Measurements from ENCODE around the gene PFKFB3.

The PFKFB3 gene

DNA sequence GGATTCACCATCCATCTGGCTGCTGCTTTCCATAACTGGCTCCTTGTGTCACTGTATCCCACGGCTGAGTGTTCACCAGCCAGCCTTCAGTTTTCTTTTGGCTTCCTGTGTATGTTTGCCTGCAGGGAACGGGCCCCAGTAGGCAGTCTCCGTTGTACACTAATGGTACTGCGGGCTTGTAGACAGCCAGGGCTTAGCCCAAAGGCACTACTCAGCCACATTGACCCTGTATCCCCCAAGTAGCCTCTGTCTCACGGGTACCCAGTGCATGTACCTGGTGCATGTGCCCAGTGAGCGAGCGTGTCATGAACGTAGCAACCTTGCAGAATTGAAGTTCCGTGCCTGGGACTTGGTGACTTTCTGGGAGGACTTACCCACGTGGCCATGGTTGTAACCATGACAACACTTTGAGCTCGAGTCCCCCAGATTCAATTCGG lies 6.1 kb downstream of the PFKFB3 start:
- Histone ChIP-seq H3F3A (ENCODE audit: control insufficient read depth, insufficient read depth) (no peaks in the 10 kb centered on the region), H3K4me1 (ENCODE audit: control insufficient read depth, low read length) (peaks cover 19% of the 10 kb centered on the region), H4K20me1 (ENCODE audit: control insufficient read depth, insufficient read depth, low read depth, low read length) (peaks cover 36% of the 10 kb centered on the region), H3K9me2 (replicated peaks; ENCODE audit: control insufficient read depth, low read length) (no peaks in the 10 kb centered on the region), H3K4me2 (ENCODE audit: low read length) (no peak overlapping the region), H3K27me3 (ENCODE audit: control insufficient read depth, low read length) (no peaks in the 10 kb centered on the region), H3K9me3 (ENCODE audit: control insufficient read depth, insufficient read depth, low read length) (no peaks in the 10 kb centered on the region), H3K4me3 (ENCODE audit: low read length) (no peak overlapping the region), H3K27ac (ENCODE audit: low read depth, low read length) (no peak overlapping the region), H3K36me3 (ENCODE audit: control insufficient read depth, low read length) (peaks cover 57% of the 10 kb centered on the region), H3K79me2 (ENCODE audit: control insufficient read depth, low read length) (peaks cover 87% of the 10 kb centered on the region)
- no peak for TF ChIP-seq EZH2phosphoT487 (IDR thresholded peaks at IDR 0.05; ENCODE audit: borderline replicate concordance, low read length)
- TF ChIP-seq, protein P1, sequence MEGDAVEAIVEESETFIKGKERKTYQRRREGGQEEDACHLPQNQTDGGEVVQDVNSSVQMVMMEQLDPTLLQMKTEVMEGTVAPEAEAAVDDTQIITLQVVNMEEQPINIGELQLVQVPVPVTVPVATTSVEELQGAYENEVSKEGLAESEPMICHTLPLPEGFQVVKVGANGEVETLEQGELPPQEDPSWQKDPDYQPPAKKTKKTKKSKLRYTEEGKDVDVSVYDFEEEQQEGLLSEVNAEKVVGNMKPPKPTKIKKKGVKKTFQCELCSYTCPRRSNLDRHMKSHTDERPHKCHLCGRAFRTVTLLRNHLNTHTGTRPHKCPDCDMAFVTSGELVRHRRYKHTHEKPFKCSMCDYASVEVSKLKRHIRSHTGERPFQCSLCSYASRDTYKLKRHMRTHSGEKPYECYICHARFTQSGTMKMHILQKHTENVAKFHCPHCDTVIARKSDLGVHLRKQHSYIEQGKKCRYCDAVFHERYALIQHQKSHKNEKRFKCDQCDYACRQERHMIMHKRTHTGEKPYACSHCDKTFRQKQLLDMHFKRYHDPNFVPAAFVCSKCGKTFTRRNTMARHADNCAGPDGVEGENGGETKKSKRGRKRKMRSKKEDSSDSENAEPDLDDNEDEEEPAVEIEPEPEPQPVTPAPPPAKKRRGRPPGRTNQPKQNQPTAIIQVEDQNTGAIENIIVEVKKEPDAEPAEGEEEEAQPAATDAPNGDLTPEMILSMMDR (IDR thresholded peaks at IDR 0.05; ENCODE audit: low read depth, low read length, poor library complexity, severe bottlenecking) = no peak

- no peak overlapping the region for H3K27ac ChIP-seq (ENCODE audit: low read depth, low read length)
- no peaks in the 10 kb centered on the region for H3F3A ChIP-seq (ENCODE audit: control insufficient read depth, insufficient read depth)
- H3K36me3 ChIP-seq (ENCODE audit: control insufficient read depth, low read length) = peaks cover 68% of the 10 kb centered on the region
- H4K20me1 ChIP-seq (ENCODE audit: control insufficient read depth, insufficient read depth, low read depth, low read length) = peaks cover 22% of the 10 kb centered on the region
- TF ChIP-seq, protein P1 (IDR thresholded peaks at IDR 0.05; ENCODE audit: low read depth, low read length, poor library complexity, severe bottlenecking) = no peak
- H3K4me3 ChIP-seq (ENCODE audit: low read length) = no peak overlapping the region
- H3K4me2 ChIP-seq (ENCODE audit: low read length) = no peak overlapping the region
- no peaks in the 10 kb centered on the region for H3K27me3 ChIP-seq (ENCODE audit: control insufficient read depth, low read length)
- no peaks in the 10 kb centered on the region for H3K9me3 ChIP-seq (ENCODE audit: control insufficient read depth, insufficient read depth, low read length)
- H3K9me2 ChIP-seq (replicated peaks; ENCODE audit: control insufficient read depth, low read length) = no peaks in the 10 kb centered on the region
- H3K79me2 ChIP-seq (ENCODE audit: control insufficient read depth, low read length) = peaks cover 80% of the 10 kb centered on the region
- H3K4me1 ChIP-seq (ENCODE audit: control insufficient read depth, low read length) = peaks cover 4% of the 10 kb centered on the region
These were observed 8.6 kb downstream of the PFKFB3 start for GRCh38 chr10:6211341-6211670.

GRCh38 chr10:6211671-6212635 lies 9.2 kb downstream of the PFKFB3 start:
- Histone ChIP-seq H3K4me2 (ENCODE audit: low read length) (no peak overlapping the region), H3K79me2 (ENCODE audit: control insufficient read depth, low read length) (peaks cover 78% of the 10 kb centered on the region), H3K36me3 (ENCODE audit: control insufficient read depth, low read length) (peaks cover 74% of the 10 kb centered on the region)

More at GRCh38 chr10:6211671-6212635, 9.2 kb downstream of the PFKFB3 start:
- TF ChIP-seq EZH2phosphoT487 (IDR thresholded peaks at IDR 0.05; ENCODE audit: borderline replicate concordance, low read length) = no peak
- TF ChIP-seq, protein P1 (IDR thresholded peaks at IDR 0.05; ENCODE audit: low read depth, low read length, poor library complexity, severe bottlenecking) = no peak
- H3K27ac ChIP-seq (ENCODE audit: low read depth, low read length) = no peak overlapping the region
- H3K4me1 ChIP-seq (ENCODE audit: control insufficient read depth, low read length) = peaks cover 4% of the 10 kb centered on the region
- H4K20me1 ChIP-seq (ENCODE audit: control insufficient read depth, insufficient read depth, low read depth, low read length) = peaks cover 22% of the 10 kb centered on the region
- no peaks in the 10 kb centered on the region for H3K9me2 ChIP-seq (replicated peaks; ENCODE audit: control insufficient read depth, low read length)
- no peaks in the 10 kb centered on the region for H3F3A ChIP-seq (ENCODE audit: control insufficient read depth, insufficient read depth)
- no peak overlapping the region for H3K4me3 ChIP-seq (ENCODE audit: low read length)
- no peaks in the 10 kb centered on the region for H3K9me3 ChIP-seq (ENCODE audit: control insufficient read depth, insufficient read depth, low read length)
- H3K27me3 ChIP-seq (ENCODE audit: control insufficient read depth, low read length) = no peaks in the 10 kb centered on the region
